Panc1 (cell line): ENCODE measurements around the gene POMT2. TPM values are rescaled to one million over a fixed set of nuclear protein-coding genes. Genes with fewer than 3 reads are reported as not detected.

Source experiments
- ATAC-seq: fragments of 200-7000 bp; cut with Tn5 transposase; 2 replicates; pipeline ENCODE4 v1.9.1; 2020; ENCODE audit warnings: mild to moderate bottlenecking, moderate library complexity
- BruUV-seq: library from RNA; stranded (reverse); fragments of 400-500 nt; replicated peaks from 2 replicates; lab custom pipeline; 2021; lab: Mats Ljungman, UMichigan
- CTCF ChIA-PET: fragments of 300-600 bp; sonication (Branson Sonifier 250); formaldehyde crosslinking; loops from one replicate; lab custom pipeline; 2022; ENCODE audit warnings: antibody characterized with exemption; lab: Charles Lee
- POLR2A ChIA-PET: fragments of 300-600 bp; sonication (Branson Sonifier 250); formaldehyde crosslinking; loops from one replicate; lab custom pipeline; 2022; ENCODE audit warnings: antibody characterized with exemption; lab: Charles Lee
- DNase-seq: peaks from one replicate; pipeline ENCODE4 v3.0.0-alpha.2; 2010; ENCODE audit warnings: low read depth, low spot score
- H3K27ac ChIP-seq: 2 replicates; pipeline ENCODE4 v1.5.1; 2011; ENCODE audit warnings: mild to moderate bottlenecking, low read length, inconsistent platforms
- H3K27me3 ChIP-seq: fragments of 200-500 bp; sonication (Bioruptor generic); 2 replicates; pipeline ENCODE4 v1.6.0; 2014; ENCODE audit warnings: low read length, inconsistent platforms; ENCODE audit not compliant: control insufficient read depth, insufficient read depth
- H3K36me3 ChIP-seq: fragments of 200-500 bp; sonication (Bioruptor generic); 2 replicates; pipeline ENCODE4 v1.5.1; 2014; ENCODE audit warnings: inconsistent platforms, mild to moderate bottlenecking, low read length, moderate library complexity; ENCODE audit not compliant: control insufficient read depth, insufficient read depth
- H3K4me1 ChIP-seq: 2 replicates; pipeline ENCODE4 v1.5.1; 2011; ENCODE audit warnings: inconsistent platforms, mild to moderate bottlenecking, low read length, moderate library complexity; ENCODE audit not compliant: control insufficient read depth, insufficient read depth
- H3K4me3 ChIP-seq, 2 experiments: 2 replicates each; pipeline ENCODE4 v1.5.1; 2011 to 2012; ENCODE audit warnings: low read depth in 2 of 2, low read length in 2 of 2, mild to moderate bottlenecking in 2 of 2, inconsistent platforms in 1 of 2, moderate library complexity in 1 of 2
- H3K9me3 ChIP-seq: fragments of 200-500 bp; sonication (Bioruptor generic); 2 replicates; pipeline ENCODE4 v1.5.1; 2014; ENCODE audit warnings: low read depth, mild to moderate bottlenecking, inconsistent platforms, low read length, moderate library complexity; ENCODE audit not compliant: control insufficient read depth, insufficient read depth
- POLR2AphosphoS5 ChIP-seq: IDR thresholded peaks from 2 replicates; pipeline ENCODE4 v1.6.1; 2012; ENCODE audit warnings: mild to moderate bottlenecking, low read depth, low read length, moderate library complexity
- REST ChIP-seq, 2 experiments: IDR thresholded peaks; 2 replicates each; pipeline ENCODE4 v1.6.1; 2011 to 2012; ENCODE audit warnings: low read depth in 2 of 2, control low read depth in 1 of 2, low read length in 1 of 2, mild to moderate bottlenecking in 1 of 2, moderate library complexity in 1 of 2; ENCODE audit not compliant: insufficient read depth in 1 of 2
- SIN3A ChIP-seq: IDR thresholded peaks from 2 replicates; pipeline ENCODE4 v1.6.1; 2012; ENCODE audit warnings: low read depth, mild to moderate bottlenecking, low read length, moderate library complexity, borderline replicate concordance; ENCODE audit not compliant: insufficient read depth
- TCF7L2 ChIP-seq: IDR thresholded peaks from 2 replicates; pipeline ENCODE4 v1.6.1; 2011; ENCODE audit warnings: mild to moderate bottlenecking, low read depth, low read length, inconsistent platforms
- in situ Hi-C: cut with HindIII; loops from 2 replicates; pipeline ENCODE4 v1.10.0; 2016; ENCODE audit warnings: low sequenced_read_pairs, low pct_unique_long_range_greater_than_20kb
- intact Hi-C: fragments of 100-400 bp; cut with micrococcal nuclease; formaldehyde crosslinking; loops from one replicate; pipeline ENCODE4 v1.10.0; 2022; ENCODE audit not compliant: unreplicated experiment
- total RNA-seq: library from RNA; stranded (reverse); gene quantifications from one replicate; pipeline ENCODE4 v1.2.1, GENCODE V29; 2021; ENCODE audit not compliant: unreplicated experiment
- TF ChIP-seq, protein P1 (sequence below): fragments of 450-650 bp; IDR thresholded peaks from 2 replicates; pipeline ENCODE4 v1.5.1; 2017; ENCODE audit warnings: mild to moderate bottlenecking

POMT2 gene
- total RNA-seq, 1 experiment from 2014 or later: 43.5 TPM

GRCh38 chr14:77335576-77335975 lies 14.9 kb upstream of the POMT2 start:
- H3K27ac ChIP-seq: no peak overlapping the region
- in situ Hi-C loops (no loop called here), intact Hi-C loops (no loop called here)
- H3K4me1 ChIP-seq: no peaks in the 10 kb centered on the region
- ATAC-seq (no peak), DNase-seq (no peak)
- H3K36me3 ChIP-seq: no peaks in the 10 kb centered on the region; the same call in 1 of the 2 replicates
- no peaks in the 10 kb centered on the region for H3K27me3 ChIP-seq
- no peak for TF ChIP-seq TCF7L2
- TF ChIP-seq, protein P1, sequence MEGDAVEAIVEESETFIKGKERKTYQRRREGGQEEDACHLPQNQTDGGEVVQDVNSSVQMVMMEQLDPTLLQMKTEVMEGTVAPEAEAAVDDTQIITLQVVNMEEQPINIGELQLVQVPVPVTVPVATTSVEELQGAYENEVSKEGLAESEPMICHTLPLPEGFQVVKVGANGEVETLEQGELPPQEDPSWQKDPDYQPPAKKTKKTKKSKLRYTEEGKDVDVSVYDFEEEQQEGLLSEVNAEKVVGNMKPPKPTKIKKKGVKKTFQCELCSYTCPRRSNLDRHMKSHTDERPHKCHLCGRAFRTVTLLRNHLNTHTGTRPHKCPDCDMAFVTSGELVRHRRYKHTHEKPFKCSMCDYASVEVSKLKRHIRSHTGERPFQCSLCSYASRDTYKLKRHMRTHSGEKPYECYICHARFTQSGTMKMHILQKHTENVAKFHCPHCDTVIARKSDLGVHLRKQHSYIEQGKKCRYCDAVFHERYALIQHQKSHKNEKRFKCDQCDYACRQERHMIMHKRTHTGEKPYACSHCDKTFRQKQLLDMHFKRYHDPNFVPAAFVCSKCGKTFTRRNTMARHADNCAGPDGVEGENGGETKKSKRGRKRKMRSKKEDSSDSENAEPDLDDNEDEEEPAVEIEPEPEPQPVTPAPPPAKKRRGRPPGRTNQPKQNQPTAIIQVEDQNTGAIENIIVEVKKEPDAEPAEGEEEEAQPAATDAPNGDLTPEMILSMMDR: no peak
- TF ChIP-seq REST (IDR thresholded peaks at IDR 0.05; ENCODE audit: insufficient read depth in 1 of 2, low read depth in 2 of 2, low read length in 1 of 2): no peak
- TF ChIP-seq SIN3A: no peak
- TF ChIP-seq POLR2AphosphoS5: no peak
- no TSS peak for BruUV-seq
- no peaks in the 10 kb centered on the region for H3K9me3 ChIP-seq
- POLR2A ChIA-PET: no interaction called here
- CTCF ChIA-PET: no interaction called here
- no peak overlapping the region for H3K4me3 ChIP-seq

- ChIA-PET CTCF (interaction anchor here (0.5 kb wide), 1 partner anchor 9 kb away, joined by 4 read pairs; the partner anchor contains the start of genes GSTZ1 and POMT2), POLR2A (no interaction called here)
- TF ChIP-seq REST (IDR thresholded peaks at IDR 0.05; ENCODE audit: insufficient read depth in 1 of 2, low read depth in 2 of 2, low read length in 1 of 2) (no peak), SIN3A (no peak)
- H3K9me3 ChIP-seq: no peaks in the 10 kb centered on the region
- no peaks in the 10 kb centered on the region for H3K36me3 ChIP-seq
- H3K4me3 ChIP-seq: no peak overlapping the region
- in situ Hi-C loops: no loop called here
- no TSS peak for BruUV-seq
- no peak for ATAC-seq
- H3K27ac ChIP-seq: no peak overlapping the region
- no peak for DNase-seq
- intact Hi-C loops: loop anchor here (10.0 kb wide), 1 partner anchor 225 kb away; no protein-coding TSS in a partner anchor
- H3K4me1 ChIP-seq: no peaks in the 10 kb centered on the region
- H3K27me3 ChIP-seq: no peaks in the 10 kb centered on the region
Measured at GRCh38 chr14:77329872-77330271, 9.2 kb upstream of the POMT2 start.
